ENCODE measurements around the gene SGCA.

GRCh38 chr17:50134206-50135110, 31.3 kb upstream of the SGCA start:
- TF ChIP-seq POLR2A (IDR thresholded peaks at IDR 0.05): no peak
- TF ChIP-seq CTCF (IDR thresholded peaks at IDR 0.05): no peak

Data from suprapubic skin (tissue), 3 donors.